Osteoblast (primary cell): ENCODE data around the gene CTNND2. TPM values are rescaled to one million over a fixed set of nuclear protein-coding genes. Genes with fewer than 3 reads are reported as not detected.

Experiments
- DNase-seq: peaks from one replicate; pipeline ENCODE4 v3.0.0; 2011; ENCODE audit warnings: low spot score, mixed read lengths; ENCODE audit not compliant: insufficient read length; ENCODE audit errors: missing footprints
- H2AFZ ChIP-seq: 2 replicates; pipeline ENCODE4 v1.6.0; 2011; ENCODE audit warnings: mild to moderate bottlenecking, low read length
- H3K27ac ChIP-seq: 2 replicates; pipeline ENCODE4 v1.5.1; 2011; ENCODE audit warnings: mild to moderate bottlenecking, low read depth, low read length, moderate library complexity
- H3K27me3 ChIP-seq: 2 replicates; pipeline ENCODE4 v1.6.0; 2012; ENCODE audit warnings: mild to moderate bottlenecking, control low read depth, inconsistent platforms, low read length, moderate library complexity; ENCODE audit not compliant: insufficient read depth
- H3K36me3 ChIP-seq: 2 replicates; pipeline ENCODE4 v1.5.1; 2011; ENCODE audit warnings: mild to moderate bottlenecking, low read length, control low read depth, moderate library complexity; ENCODE audit not compliant: insufficient read depth
- H3K4me1 ChIP-seq: 2 replicates; pipeline ENCODE4 v1.5.1; 2011; ENCODE audit warnings: mild to moderate bottlenecking, low read length, control low read depth, moderate library complexity; ENCODE audit not compliant: insufficient read depth
- H3K4me2 ChIP-seq: 2 replicates; pipeline ENCODE4 v1.6.0; 2011; ENCODE audit warnings: mild to moderate bottlenecking, low read length; ENCODE audit not compliant: insufficient read depth
- H3K4me3 ChIP-seq: fragments of 200-600 bp; sonication (generic); 3 replicates; pipeline ENCODE4 v1.5.1; 2012; ENCODE audit warnings: mild to moderate bottlenecking, low read length, inconsistent platforms; ENCODE audit not compliant: insufficient read depth
- H3K79me2 ChIP-seq: 2 replicates; pipeline ENCODE4 v1.6.0; 2012; ENCODE audit warnings: mild to moderate bottlenecking, low read length, control low read depth, inconsistent platforms; ENCODE audit not compliant: insufficient read depth
- H3K9me3 ChIP-seq: 2 replicates; pipeline ENCODE4 v1.5.1; 2011; ENCODE audit warnings: low read depth, low read length, control low read depth
- H4K20me1 ChIP-seq: 2 replicates; pipeline ENCODE4 v1.6.0; 2012; ENCODE audit warnings: mild to moderate bottlenecking, low read length, control low read depth; ENCODE audit not compliant: insufficient read depth
- total RNA-seq: library from RNA; depleted of rRNA; stranded (reverse); fragments of >200 nt; gene quantifications from 2 replicates; pipeline ENCODE4 v1.2.3, GENCODE V29; 2012
- TF ChIP-seq, protein P1 (sequence below): IDR thresholded peaks from 2 replicates; pipeline ENCODE4 v1.5.1; 2011; ENCODE audit warnings: mild to moderate bottlenecking, low read depth, low read length, moderate library complexity; ENCODE audit errors: extremely low read depth

Gene CTNND2
- total RNA-seq, 1 donor, result not detected

DNA sequence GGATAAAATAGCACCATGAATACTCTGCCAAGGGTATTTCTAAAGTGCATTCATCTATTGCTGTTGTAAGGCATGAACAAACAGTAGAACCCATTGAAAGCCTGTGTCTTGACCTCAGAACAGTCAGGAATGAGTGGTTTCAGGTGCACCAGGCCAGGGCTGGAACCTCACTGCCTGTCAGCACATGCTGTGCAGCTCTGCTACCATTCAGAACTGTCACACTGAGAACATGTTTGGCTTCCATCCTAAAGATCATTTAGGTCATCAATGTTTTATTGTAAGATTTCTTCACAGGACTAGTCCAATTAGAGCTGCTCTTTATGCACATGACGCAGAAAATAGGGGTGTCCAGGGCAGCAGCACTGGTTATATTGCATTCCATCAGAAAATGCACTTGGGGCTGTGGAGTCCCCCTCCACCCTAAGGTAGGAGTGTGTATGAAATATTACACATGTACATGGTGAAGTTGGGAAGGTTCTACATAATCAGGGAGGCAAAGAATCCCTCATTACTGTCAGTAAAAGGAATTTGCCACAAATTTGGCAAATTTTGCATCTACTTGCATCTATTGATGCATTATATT lies 408.0 kb downstream of the CTNND2 start:
- TF ChIP-seq, protein P1, sequence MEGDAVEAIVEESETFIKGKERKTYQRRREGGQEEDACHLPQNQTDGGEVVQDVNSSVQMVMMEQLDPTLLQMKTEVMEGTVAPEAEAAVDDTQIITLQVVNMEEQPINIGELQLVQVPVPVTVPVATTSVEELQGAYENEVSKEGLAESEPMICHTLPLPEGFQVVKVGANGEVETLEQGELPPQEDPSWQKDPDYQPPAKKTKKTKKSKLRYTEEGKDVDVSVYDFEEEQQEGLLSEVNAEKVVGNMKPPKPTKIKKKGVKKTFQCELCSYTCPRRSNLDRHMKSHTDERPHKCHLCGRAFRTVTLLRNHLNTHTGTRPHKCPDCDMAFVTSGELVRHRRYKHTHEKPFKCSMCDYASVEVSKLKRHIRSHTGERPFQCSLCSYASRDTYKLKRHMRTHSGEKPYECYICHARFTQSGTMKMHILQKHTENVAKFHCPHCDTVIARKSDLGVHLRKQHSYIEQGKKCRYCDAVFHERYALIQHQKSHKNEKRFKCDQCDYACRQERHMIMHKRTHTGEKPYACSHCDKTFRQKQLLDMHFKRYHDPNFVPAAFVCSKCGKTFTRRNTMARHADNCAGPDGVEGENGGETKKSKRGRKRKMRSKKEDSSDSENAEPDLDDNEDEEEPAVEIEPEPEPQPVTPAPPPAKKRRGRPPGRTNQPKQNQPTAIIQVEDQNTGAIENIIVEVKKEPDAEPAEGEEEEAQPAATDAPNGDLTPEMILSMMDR, result no peak
- Histone ChIP-seq H3K79me2 (no peaks in the 10 kb centered on the region), H3K27me3 (no peaks in the 10 kb centered on the region), H3K27ac (no peak overlapping the region), H3K4me3 (no peak overlapping the region), H3K4me2 (no peak overlapping the region), H3K9me3 (no peaks in the 10 kb centered on the region), H2AFZ (no peak overlapping the region), H4K20me1 (no peaks in the 10 kb centered on the region), H3K36me3 (no peaks in the 10 kb centered on the region), H3K4me1 (no peaks in the 10 kb centered on the region)
- DNase-seq, result no peak

DNA sequence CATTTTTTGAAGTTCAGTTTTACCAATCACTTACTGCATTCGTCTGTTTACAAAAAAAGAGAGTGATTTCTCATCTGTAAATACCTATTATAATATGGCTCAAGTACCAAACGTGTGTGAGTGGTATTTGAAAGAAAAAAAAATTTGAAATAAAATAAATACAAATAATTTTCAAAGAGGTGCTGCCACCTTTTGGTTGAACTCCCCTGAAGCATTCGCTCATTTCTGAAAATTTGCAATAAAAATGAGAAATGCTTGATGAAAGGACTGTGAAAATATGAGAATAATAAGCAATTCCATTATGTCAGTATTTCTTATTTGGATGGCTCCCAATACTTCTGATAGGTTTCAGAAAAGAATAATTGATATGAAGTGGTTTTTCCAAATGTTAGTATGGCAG lies 409.9 kb downstream of the CTNND2 start:
- Histone ChIP-seq H3K27me3 (no peaks in the 10 kb centered on the region), H3K4me2 (no peak overlapping the region), H3K4me1 (no peaks in the 10 kb centered on the region), H3K79me2 (no peaks in the 10 kb centered on the region), H3K27ac (no peak overlapping the region), H3K9me3 (no peaks in the 10 kb centered on the region), H3K4me3 (no peak overlapping the region), H3K36me3 (no peaks in the 10 kb centered on the region), H4K20me1 (no peaks in the 10 kb centered on the region), H2AFZ (no peak overlapping the region)
- DNase-seq, result peak; percentile 21
- TF ChIP-seq, protein P1, result peak; percentile 26

DNA sequence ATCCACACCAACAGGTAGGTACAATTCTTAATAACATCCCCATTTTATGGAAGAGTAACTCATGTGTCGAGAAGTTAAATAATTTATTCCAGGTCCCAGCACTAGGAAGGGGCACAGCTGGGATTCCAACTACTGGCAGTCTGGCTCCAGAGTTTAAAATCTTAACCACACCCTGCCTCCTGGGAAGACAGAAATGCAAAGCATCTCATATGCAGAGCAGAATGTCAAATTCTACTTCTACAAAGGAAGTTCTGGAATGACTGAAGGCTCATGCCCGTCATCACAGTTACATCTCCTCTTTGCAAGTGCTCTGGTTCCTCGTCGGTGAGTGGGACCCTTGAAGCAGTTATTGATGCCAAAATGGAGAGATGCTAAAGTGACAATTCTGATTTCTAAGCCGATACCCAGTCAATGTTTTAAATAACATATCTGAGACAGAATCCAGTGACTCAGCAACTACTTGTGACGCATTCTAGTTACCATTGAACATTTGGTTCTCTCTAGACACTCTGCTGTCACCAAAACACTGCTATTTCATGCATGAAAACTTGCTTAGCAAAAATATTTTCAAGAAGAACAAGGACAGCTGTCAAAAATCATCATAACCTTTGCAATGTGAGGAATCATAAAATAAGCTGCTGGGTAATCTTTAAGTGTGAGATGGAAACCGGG lies 412.7 kb downstream of the CTNND2 start:
- TF ChIP-seq, protein P1, result no peak
- Histone ChIP-seq H3K4me2 (no peak overlapping the region), H3K27ac (no peak overlapping the region), H3K79me2 (no peaks in the 10 kb centered on the region), H3K9me3 (no peaks in the 10 kb centered on the region), H3K27me3 (no peaks in the 10 kb centered on the region), H4K20me1 (no peaks in the 10 kb centered on the region), H3K4me3 (no peak overlapping the region), H3K4me1 (no peaks in the 10 kb centered on the region), H3K36me3 (no peaks in the 10 kb centered on the region), H2AFZ (no peak overlapping the region)
- DNase-seq, result no peak

DNA sequence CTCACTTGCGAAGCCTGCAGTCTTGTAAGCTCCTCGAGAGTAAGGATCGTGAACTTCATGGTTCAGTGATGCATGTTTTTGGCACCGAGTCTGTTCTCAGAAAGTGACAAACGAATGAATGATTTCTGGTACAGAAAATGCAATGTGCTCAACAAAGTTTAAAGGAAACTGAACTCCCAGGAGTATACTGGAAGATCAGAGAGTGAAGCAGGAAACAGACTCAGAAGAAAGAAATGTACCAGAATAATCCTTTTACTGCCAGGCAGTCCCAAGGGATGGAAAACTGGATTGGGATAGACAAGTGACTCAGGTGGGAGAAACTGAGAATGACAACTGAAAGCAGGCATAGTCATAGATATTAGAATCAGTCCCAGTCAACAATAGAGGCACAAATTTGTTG lies 420.6 kb downstream of the CTNND2 start:
- no peak overlapping the region for H3K4me2 ChIP-seq
- no peaks in the 10 kb centered on the region for H3K79me2 ChIP-seq
- TF ChIP-seq, protein P1, result no peak
- no peaks in the 10 kb centered on the region for H3K27me3 ChIP-seq
- no peak overlapping the region for H2AFZ ChIP-seq
- no peak for DNase-seq
- H3K27ac ChIP-seq, result no peak overlapping the region
- peaks cover 2% of the 10 kb centered on the region for H3K9me3 ChIP-seq
- H3K4me1 ChIP-seq, result no peaks in the 10 kb centered on the region
- no peaks in the 10 kb centered on the region for H3K36me3 ChIP-seq
- no peaks in the 10 kb centered on the region for H4K20me1 ChIP-seq
- no peak overlapping the region for H3K4me3 ChIP-seq
